Testis (tissue), 3 donors: Measurements from ENCODE around the gene HERC2. TPM values are rescaled to one million over a fixed set of nuclear protein-coding genes. Genes with fewer than 3 reads are reported as not detected.
"Not testable (repeated sequence)": the region's sequence is repeated elsewhere in the genome, so short reads cannot be mapped to it uniquely, and the experiment has no call there.

Experiments used
- DNase-seq: peaks from one replicate; pipeline ENCODE4 v3.0.0-alpha.2; 2019
- H3K27ac ChIP-seq, 2 donors: fragments of 200-600 bp; sonication (generic); one replicate each; pipeline ENCODE4 v1.5.1; 2019
- H3K27me3 ChIP-seq: fragments of 200-600 bp; sonication (generic); one replicate; pipeline ENCODE4 v1.5.1; 2019
- H3K36me3 ChIP-seq: fragments of 200-600 bp; sonication (generic); one replicate; pipeline ENCODE4 v1.5.1; 2017; ENCODE audit warnings: low read depth; ENCODE audit errors: missing control alignments
- H3K4me1 ChIP-seq: fragments of 200-600 bp; sonication (generic); one replicate; pipeline ENCODE4 v1.5.1; 2019
- H3K4me3 ChIP-seq, 2 donors: fragments of 200-600 bp; sonication (generic); one replicate each; pipeline ENCODE4 v1.5.1; 2017 to 2019
- H3K9me3 ChIP-seq: fragments of 200-600 bp; sonication (generic); one replicate; pipeline ENCODE4 v1.5.1; 2017
- POLR2A ChIP-seq: fragments of 450-650 bp; IDR thresholded peaks from one replicate; pipeline ENCODE4 v1.6.1; 2017; ENCODE audit warnings: antibody characterized with exemption, mild to moderate bottlenecking, moderate library complexity
- WGBS, 2 donors: methylation state at CpG; one replicate each; pipeline ENCODE4 v1.1.5; 2018; 5-methylcytosine and 5-hydroxymethylcytosine counted together
- intact Hi-C: fragments of 100-400 bp; cut with DNase I; formaldehyde crosslinking; loops from one replicate; pipeline ENCODE4 v1.15.1; 2023; ENCODE audit warnings: low total_unique reads
- polyA plus RNA-seq: library from polyadenylated mRNA; stranded (reverse); fragments of 350-450 nt; fragmentation: Illumina TruSeq; extraction: RNeasy Lipid Tissue Mini Kit (QIAGEN cat#74804); gene quantifications from one replicate; pipeline ENCODE4 v1.2.3, GENCODE V29; 2014; ENCODE audit warnings: low read depth, low replicate concordance; ENCODE audit not compliant: insufficient read depth
- total RNA-seq, 2 donors: library from RNA; depleted of rRNA; stranded (reverse); fragments of >200 nt; gene quantifications; one replicate each; pipeline ENCODE4 v1.2.3, GENCODE V29; 2016
- TF ChIP-seq, protein P1 (sequence below), 3 experiments: fragments of 450-650 bp in 2 of 3; fragments of 200-600 bp in 1 of 3; sonication (generic) in 1 of 3; IDR thresholded peaks; one replicate each; pipeline ENCODE4 v1.5.1; 2016 to 2019; ENCODE audit warnings: antibody characterized with exemption in 3 of 3, mild to moderate bottlenecking in 2 of 3, moderate library complexity in 1 of 3

HERC2 gene
- total and polyA plus RNA-seq, 3 donors from 2014 or later, result 45.6 to 113 (median 78.2) TPM

DNA sequence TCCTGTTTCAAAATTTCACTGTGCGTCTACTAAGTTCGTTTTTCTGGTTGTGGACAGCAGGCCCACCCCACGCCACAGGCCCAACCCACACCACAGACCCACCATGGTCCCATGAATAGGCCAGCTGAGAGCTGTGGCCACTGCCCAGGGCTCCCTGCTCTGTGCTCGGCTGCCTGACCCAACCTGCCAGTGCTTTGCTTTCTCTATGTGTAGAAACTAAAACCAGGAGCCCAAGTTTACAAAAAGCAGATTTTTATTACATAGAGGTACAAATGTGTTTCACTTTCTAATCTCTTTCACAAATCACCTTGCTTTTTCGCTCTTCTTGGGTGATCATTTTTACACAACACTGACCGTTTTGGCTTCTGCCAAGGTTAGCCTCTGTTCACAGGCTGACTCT lies 69.1 kb downstream of the HERC2 start:
- WGBS, 2 donors, result 89 to 91% methylated on average over 6 of the region's 6 CpGs
- intact Hi-C loops, result no loop called here
- Histone ChIP-seq H3K27ac (no peak overlapping the region), H3K36me3 (no peaks in the 10 kb centered on the region), H3K4me1 (no peaks in the 10 kb centered on the region), H3K9me3 (no peaks in the 10 kb centered on the region), H3K27me3 (no peaks in the 10 kb centered on the region), H3K4me3 (no peak overlapping the region)
- no peak for DNase-seq
- TF ChIP-seq POLR2A, result no peak
- TF ChIP-seq, protein P1, sequence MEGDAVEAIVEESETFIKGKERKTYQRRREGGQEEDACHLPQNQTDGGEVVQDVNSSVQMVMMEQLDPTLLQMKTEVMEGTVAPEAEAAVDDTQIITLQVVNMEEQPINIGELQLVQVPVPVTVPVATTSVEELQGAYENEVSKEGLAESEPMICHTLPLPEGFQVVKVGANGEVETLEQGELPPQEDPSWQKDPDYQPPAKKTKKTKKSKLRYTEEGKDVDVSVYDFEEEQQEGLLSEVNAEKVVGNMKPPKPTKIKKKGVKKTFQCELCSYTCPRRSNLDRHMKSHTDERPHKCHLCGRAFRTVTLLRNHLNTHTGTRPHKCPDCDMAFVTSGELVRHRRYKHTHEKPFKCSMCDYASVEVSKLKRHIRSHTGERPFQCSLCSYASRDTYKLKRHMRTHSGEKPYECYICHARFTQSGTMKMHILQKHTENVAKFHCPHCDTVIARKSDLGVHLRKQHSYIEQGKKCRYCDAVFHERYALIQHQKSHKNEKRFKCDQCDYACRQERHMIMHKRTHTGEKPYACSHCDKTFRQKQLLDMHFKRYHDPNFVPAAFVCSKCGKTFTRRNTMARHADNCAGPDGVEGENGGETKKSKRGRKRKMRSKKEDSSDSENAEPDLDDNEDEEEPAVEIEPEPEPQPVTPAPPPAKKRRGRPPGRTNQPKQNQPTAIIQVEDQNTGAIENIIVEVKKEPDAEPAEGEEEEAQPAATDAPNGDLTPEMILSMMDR (IDR thresholded peaks at IDR 0.05), result no peak

- no peak overlapping the region for H3K27ac ChIP-seq
- no peaks in the 10 kb centered on the region for H3K9me3 ChIP-seq
- no peaks in the 10 kb centered on the region for H3K36me3 ChIP-seq
- no peaks in the 10 kb centered on the region for H3K27me3 ChIP-seq
- intact Hi-C loops, result no loop called here
- no peaks in the 10 kb centered on the region for H3K4me1 ChIP-seq
- 95 to 98% methylated on average over 5 of the region's 5 CpGs for WGBS, 2 donors
- no peak for DNase-seq
- H3K4me3 ChIP-seq, result no peak overlapping the region
- TF ChIP-seq POLR2A, result no peak
- TF ChIP-seq, protein P1 (IDR thresholded peaks at IDR 0.05), result no peak
Measured at GRCh38 chr15:28246605-28247004, 75.4 kb downstream of the HERC2 start.

DNA sequence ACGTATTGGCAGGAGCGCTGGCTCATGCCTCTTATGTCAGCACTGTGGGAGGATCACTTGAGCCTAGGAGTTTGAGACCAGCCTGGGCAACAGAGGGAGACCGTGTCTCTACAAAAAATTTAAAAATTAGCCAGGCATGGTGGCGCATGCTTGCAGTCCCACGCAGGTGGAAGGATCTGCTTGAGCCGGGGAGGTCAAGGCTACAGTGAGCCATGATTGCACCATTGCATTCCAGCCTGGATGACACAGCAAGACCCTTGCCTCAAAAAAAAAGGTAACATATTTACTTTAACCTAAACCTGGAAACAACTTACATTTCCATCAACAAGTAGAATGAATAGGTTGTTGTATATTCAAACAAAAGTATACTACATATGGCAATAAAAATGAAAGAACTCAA lies 78.1 kb downstream of the HERC2 start:
- TF ChIP-seq, protein P1 (IDR thresholded peaks at IDR 0.05), result no peak
- TF ChIP-seq POLR2A, result no peak
- H3K4me3 ChIP-seq, result no peak overlapping the region
- no peaks in the 10 kb centered on the region for H3K9me3 ChIP-seq
- no peak overlapping the region for H3K27ac ChIP-seq
- intact Hi-C loops, result no loop called here
- H3K4me1 ChIP-seq, result no peaks in the 10 kb centered on the region
- H3K27me3 ChIP-seq, result no peaks in the 10 kb centered on the region
- H3K36me3 ChIP-seq, result no peaks in the 10 kb centered on the region
- WGBS, 2 donors, result 96 to 98% methylated on average over 6 of the region's 6 CpGs
- DNase-seq, result no peak

GRCh38 chr15:28243399-28243798 lies 78.6 kb downstream of the HERC2 start:
- Histone ChIP-seq H3K27me3 (no peaks in the 10 kb centered on the region), H3K4me1 (no peaks in the 10 kb centered on the region), H3K27ac (no peak overlapping the region), H3K36me3 (no peaks in the 10 kb centered on the region), H3K4me3 (no peak overlapping the region), H3K9me3 (no peaks in the 10 kb centered on the region)
- TF ChIP-seq, protein P1 (IDR thresholded peaks at IDR 0.05), result no peak
- no peak for TF ChIP-seq POLR2A
- intact Hi-C loops, result no loop called here
- WGBS, 2 donors, result 93 to 100% methylated on average over 1 of the region's 1 CpG
- DNase-seq, result no peak

GRCh38 chr15:28238296-28238695 lies 83.7 kb downstream of the HERC2 start:
- H3K36me3 ChIP-seq, intact Hi-C loops, H3K9me3 ChIP-seq, H3K27me3 ChIP-seq, H3K27ac ChIP-seq, H3K4me3 ChIP-seq, DNase-seq, H3K4me1 ChIP-seq: not testable (repeated sequence)
- WGBS, 2 donors, result 72 to 73% methylated on average over 4 of the region's 4 CpGs

GRCh38 chr15:28231743-28232142 lies 90.2 kb downstream of the HERC2 start:
- 82% methylated on average over 6 of the region's 6 CpGs for WGBS, 2 donors
- H3K36me3 ChIP-seq, H3K9me3 ChIP-seq: not testable (repeated sequence)

DNA sequence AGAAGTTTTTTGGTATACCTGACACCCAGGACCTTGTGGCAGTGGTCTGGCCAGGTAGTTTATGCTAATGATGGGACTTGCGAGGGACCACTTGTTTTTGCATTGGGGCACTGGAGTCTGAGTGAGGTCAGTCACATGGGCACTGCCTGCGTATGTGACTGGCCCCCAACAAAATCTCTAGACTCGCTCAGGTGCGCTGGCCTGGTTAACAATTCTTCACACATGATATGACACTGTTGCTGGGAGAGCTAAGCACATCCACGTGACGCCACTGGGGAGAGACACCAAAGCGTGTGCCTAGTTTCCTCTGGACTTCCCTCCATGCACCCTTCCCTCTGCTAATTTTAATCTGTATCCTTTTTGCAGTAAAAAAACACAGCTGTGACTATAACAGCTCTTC lies 90.6 kb downstream of the HERC2 start:
- H3K4me3 ChIP-seq, H3K4me1 ChIP-seq, H3K9me3 ChIP-seq, H3K27me3 ChIP-seq, DNase-seq, intact Hi-C loops, H3K36me3 ChIP-seq, H3K27ac ChIP-seq: not testable (repeated sequence)
- 71 to 92% methylated on average over 4 to 6 of the region's 7 CpGs for WGBS, 2 donors

More at GRCh38 chr15:28231743-28232142, 90.2 kb downstream of the HERC2 start:
- H3K4me1 ChIP-seq, H3K27ac ChIP-seq, H3K4me3 ChIP-seq, DNase-seq, intact Hi-C loops, H3K27me3 ChIP-seq: not testable (repeated sequence)

- H3K27me3 ChIP-seq, intact Hi-C loops: not testable (repeated sequence)
Measured at GRCh38 chr15:28228990-28229640, 92.9 kb downstream of the HERC2 start.

More at GRCh38 chr15:28228990-28229640, 92.9 kb downstream of the HERC2 start:
- DNase-seq, H3K4me3 ChIP-seq, H3K27ac ChIP-seq, H3K4me1 ChIP-seq, H3K9me3 ChIP-seq, H3K36me3 ChIP-seq: not testable (repeated sequence)
- WGBS, 2 donors, result 79 to 82% methylated on average over 9 of the region's 9 CpGs
